ENCODE results near the gene NAALADL1. TPM values are rescaled to one million over a fixed set of nuclear protein-coding genes. Genes with fewer than 3 reads are reported as not detected.

NAALADL1 gene
- total RNA-seq = 11.7 TPM
- polyA plus RNA-seq = 38.1 TPM

- no peak for DNase-seq (ENCODE audit: extremely low spot score)
- no peaks in the 10 kb centered on the region for H3K36me3 ChIP-seq (ENCODE audit: insufficient read depth)
- H3K4me1 ChIP-seq (ENCODE audit: insufficient read depth) = no peaks in the 10 kb centered on the region
- no peak within 1 kb of the TSS for H3K27ac ChIP-seq (ENCODE audit: low read depth)
- 78% methylated on average over 8 of the region's 8 CpGs for WGBS
- no peak within 1 kb of the TSS for H3K4me3 ChIP-seq (ENCODE audit: low read depth, low read length)
These were observed at the start of gene NAALADL1 for GRCh38 chr11:65058419-65059054. NAALADL1 (minus strand) TSS chr11:65058553; CDS start chr11:65058521, 32 bp downstream.

- Histone ChIP-seq H3K36me3 (ENCODE audit: insufficient read depth) (peaks cover 7% of the 10 kb centered on the region), H3K4me3 (ENCODE audit: low read depth, low read length) (no peak overlapping the region), H3K4me1 (ENCODE audit: insufficient read depth) (no peaks in the 10 kb centered on the region), H3K27ac (ENCODE audit: low read depth) (no peak overlapping the region)
- 94% methylated on average over 52 of the region's 52 CpGs for WGBS
- DNase-seq (ENCODE audit: extremely low spot score) = no peak
These were observed 49.6 kb upstream of the NAALADL1 start for GRCh38 chr11:65107751-65108468.

GRCh38 chr11:65107078-65107477 lies 48.7 kb upstream of the NAALADL1 start:
- Histone ChIP-seq H3K36me3 (ENCODE audit: insufficient read depth) (peaks cover 7% of the 10 kb centered on the region), H3K4me3 (ENCODE audit: low read depth, low read length) (no peak overlapping the region), H3K4me1 (ENCODE audit: insufficient read depth) (no peaks in the 10 kb centered on the region), H3K27ac (ENCODE audit: low read depth) (no peak overlapping the region)
- WGBS = 93% methylated on average over 15 of the region's 15 CpGs
- DNase-seq (ENCODE audit: extremely low spot score) = no peak

DNA sequence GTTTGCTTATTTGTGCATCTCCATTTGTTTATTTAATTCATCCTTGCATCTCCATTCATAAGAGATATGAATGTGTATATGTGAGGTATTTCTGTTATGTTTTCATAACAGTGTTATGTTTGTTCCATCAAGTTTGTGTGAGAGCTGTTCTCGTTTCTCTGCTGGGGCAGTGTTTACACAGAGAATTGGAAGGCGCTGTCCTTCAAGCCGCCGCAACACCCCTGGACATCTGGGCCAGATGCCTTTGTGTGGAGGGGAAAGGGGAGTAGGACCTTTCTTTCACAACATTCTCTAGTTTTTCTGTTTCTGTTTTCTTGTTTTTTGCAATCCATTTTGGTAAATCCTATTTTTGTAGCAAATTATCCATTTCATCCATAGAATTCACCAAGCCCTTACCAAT lies 46.3 kb upstream of the NAALADL1 start:
- DNase-seq (ENCODE audit: extremely low spot score) = no peak
- 67% methylated on average over 4 of the region's 4 CpGs for WGBS
- Histone ChIP-seq H3K4me1 (ENCODE audit: insufficient read depth) (no peaks in the 10 kb centered on the region), H3K4me3 (ENCODE audit: low read depth, low read length) (no peak overlapping the region), H3K36me3 (ENCODE audit: insufficient read depth) (peaks cover 7% of the 10 kb centered on the region), H3K27ac (ENCODE audit: low read depth) (no peak overlapping the region)

DNA sequence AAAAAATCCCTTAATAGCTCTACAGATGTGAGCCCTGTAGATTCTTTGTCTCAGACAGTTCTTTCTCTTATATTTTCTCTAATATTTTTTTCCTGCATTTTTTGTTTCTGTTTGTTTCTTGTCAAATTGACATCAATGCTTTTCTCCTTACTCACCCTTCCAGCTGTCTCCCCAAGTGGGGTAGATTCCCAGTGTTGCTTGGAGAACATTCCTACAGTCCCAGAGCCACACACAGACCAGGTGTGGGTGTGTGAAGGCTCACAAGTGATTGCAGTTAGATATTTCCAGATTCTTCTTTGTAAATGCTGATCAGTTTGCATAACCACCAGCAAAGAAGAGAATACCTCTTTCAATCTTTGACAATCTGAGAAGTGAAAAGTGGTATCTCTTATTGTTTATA lies 45.1 kb upstream of the NAALADL1 start:
- DNase-seq (ENCODE audit: extremely low spot score) = no peak
- Histone ChIP-seq H3K27ac (ENCODE audit: low read depth) (no peak overlapping the region), H3K4me1 (ENCODE audit: insufficient read depth) (no peaks in the 10 kb centered on the region), H3K4me3 (ENCODE audit: low read depth, low read length) (no peak overlapping the region), H3K36me3 (ENCODE audit: insufficient read depth) (peaks cover 6% of the 10 kb centered on the region)

GRCh38 chr11:65102142-65103095 lies 44.1 kb upstream of the NAALADL1 start:
- Histone ChIP-seq H3K4me1 (ENCODE audit: insufficient read depth) (no peaks in the 10 kb centered on the region), H3K36me3 (ENCODE audit: insufficient read depth) (peaks cover 3% of the 10 kb centered on the region), H3K27ac (ENCODE audit: low read depth) (no peak overlapping the region), H3K4me3 (ENCODE audit: low read depth, low read length) (no peak overlapping the region)
- 81% methylated on average over 8 of the region's 8 CpGs for WGBS
- DNase-seq (ENCODE audit: extremely low spot score) = no peak

DNA sequence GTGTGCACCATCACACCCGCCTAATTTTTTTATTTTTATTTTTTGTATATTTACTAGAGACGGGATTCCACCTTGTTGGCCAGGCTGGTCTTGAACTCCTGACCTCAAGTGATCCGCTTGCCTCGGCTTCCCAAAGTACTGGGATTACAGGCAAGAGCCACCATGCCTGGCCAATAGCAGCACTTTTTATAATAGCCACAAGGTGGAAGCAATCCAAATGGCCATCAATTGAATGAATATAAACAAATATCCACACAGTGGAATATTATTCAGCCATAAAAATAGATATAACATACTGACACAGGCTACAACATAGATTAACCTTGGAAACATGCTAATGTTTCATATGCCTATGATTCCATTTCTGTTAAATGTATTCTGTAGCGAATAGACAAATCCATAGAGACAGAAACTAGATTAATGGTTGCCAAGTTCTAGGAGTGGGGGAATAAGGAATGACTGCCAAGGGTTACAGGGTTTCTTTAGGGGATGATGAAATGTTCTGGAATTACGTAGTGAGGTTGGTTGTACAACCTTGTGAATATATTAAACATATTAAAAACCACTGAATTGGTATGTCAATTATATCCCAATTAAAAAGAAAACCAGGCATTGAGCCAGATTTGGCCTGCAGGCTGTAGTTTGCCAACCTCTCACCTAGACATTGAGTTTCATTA lies 42.5 kb upstream of the NAALADL1 start:
- H3K4me3 ChIP-seq (ENCODE audit: low read depth, low read length) = no peak overlapping the region
- no peaks in the 10 kb centered on the region for H3K4me1 ChIP-seq (ENCODE audit: insufficient read depth)
- H3K27ac ChIP-seq (ENCODE audit: low read depth) = no peak overlapping the region
- DNase-seq (ENCODE audit: extremely low spot score) = no peak
- H3K36me3 ChIP-seq (ENCODE audit: insufficient read depth) = peaks cover 3% of the 10 kb centered on the region
- 89% methylated on average over 6 of the region's 6 CpGs for WGBS

GRCh38 chr11:65096926-65097325 lies 38.6 kb upstream of the NAALADL1 start:
- Histone ChIP-seq H3K27ac (ENCODE audit: low read depth) (no peak overlapping the region), H3K4me1 (ENCODE audit: insufficient read depth) (no peaks in the 10 kb centered on the region), H3K4me3 (ENCODE audit: low read depth, low read length) (peak overlapping the region; percentile 75), H3K36me3 (ENCODE audit: insufficient read depth) (no peaks in the 10 kb centered on the region)
- 41% methylated on average over 8 of the region's 8 CpGs for WGBS
- DNase-seq (ENCODE audit: extremely low spot score) = no peak

DNA sequence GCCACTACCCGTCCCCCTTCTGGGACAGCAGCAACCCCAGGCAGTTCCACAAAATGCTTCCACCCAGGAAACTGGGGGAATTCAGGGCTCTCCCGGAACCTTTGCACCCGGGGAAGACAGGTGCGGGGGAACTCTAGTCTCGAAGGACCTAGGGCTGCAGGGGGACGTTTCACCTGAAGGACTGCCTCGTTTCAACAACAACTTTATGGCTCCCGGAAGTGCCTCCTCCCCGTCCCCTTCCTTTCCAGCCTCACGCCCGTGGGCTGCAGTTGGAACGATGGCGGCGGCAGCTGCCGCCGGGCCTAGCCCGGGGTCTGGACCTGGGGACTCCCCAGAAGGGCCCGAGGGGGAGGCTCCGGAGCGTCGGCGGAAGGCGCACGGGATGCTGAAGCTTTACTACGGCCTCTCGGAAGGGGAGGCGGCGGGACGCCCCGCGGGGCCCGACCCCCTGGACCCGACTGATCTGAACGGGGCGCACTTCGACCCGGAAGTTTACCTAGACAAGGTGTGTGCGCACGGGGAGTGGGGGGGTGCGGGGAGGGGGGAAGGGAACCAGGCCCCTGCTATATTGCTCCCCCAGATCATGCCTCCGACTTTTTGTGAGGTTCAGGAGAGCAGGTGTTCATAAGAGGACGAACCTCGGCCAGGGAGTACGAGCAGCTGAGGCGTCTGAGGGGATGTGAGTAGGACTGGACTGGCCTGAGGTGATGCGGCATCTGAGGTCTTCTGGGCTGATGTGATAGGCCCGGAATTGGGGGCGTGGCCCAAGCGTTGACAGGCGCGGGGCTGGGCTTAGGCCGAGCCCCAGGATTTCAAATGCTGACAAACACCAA lies 37.8 kb upstream of the NAALADL1 start, which contains the start of gene VPS51:
VPS51 (plus strand) TSS at position 241 of the 833 bp plus-strand sequence; CDS start at position 278, 37 bp downstream.
- Histone ChIP-seq H3K4me3 (ENCODE audit: low read depth, low read length) (peak within 1 kb of the TSS; percentile 75), H3K4me1 (ENCODE audit: insufficient read depth) (no peaks in the 10 kb centered on the region), H3K36me3 (ENCODE audit: insufficient read depth) (no peaks in the 10 kb centered on the region), H3K27ac (ENCODE audit: low read depth) (peak within 1 kb of the TSS; percentile 90)
- peak; percentile 89 for DNase-seq (ENCODE audit: extremely low spot score)
- under 1% methylated on average over 52 of the region's 52 CpGs for WGBS

DNA sequence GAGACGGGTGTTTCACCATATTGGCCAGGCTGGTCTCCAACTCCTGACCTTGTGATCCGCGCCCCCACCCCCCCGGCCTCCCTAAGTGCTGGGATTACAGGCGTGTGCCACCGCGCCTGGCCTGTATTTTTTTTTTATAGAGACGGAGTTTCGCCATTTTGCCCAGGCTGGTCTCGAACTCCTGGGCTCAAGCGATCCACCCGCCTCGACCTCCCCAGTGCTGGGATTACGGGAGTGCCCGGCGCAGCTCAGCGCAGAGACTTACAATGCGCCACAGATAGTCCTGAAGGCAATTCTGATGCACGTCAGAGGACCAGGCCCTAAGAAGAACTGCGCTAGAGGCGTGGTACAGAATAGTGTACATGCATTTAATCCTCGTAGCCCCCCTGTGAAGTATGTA lies 37.1 kb upstream of the NAALADL1 start:
- no peaks in the 10 kb centered on the region for H3K4me1 ChIP-seq (ENCODE audit: insufficient read depth)
- H3K36me3 ChIP-seq (ENCODE audit: insufficient read depth) = no peaks in the 10 kb centered on the region
- no peak overlapping the region for H3K4me3 ChIP-seq (ENCODE audit: low read depth, low read length)
- WGBS = 73% methylated on average over 22 of the region's 22 CpGs
- H3K27ac ChIP-seq (ENCODE audit: low read depth) = no peak overlapping the region
- DNase-seq (ENCODE audit: extremely low spot score) = no peak

GRCh38 chr11:65090628-65091027 lies 32.3 kb upstream of the NAALADL1 start:
- Histone ChIP-seq H3K4me1 (ENCODE audit: insufficient read depth) (no peaks in the 10 kb centered on the region), H3K27ac (ENCODE audit: low read depth) (no peak overlapping the region), H3K36me3 (ENCODE audit: insufficient read depth) (peaks cover 5% of the 10 kb centered on the region), H3K4me3 (ENCODE audit: low read depth, low read length) (no peak overlapping the region)
- 91% methylated on average over 4 of the region's 4 CpGs for WGBS
- no peak for DNase-seq (ENCODE audit: extremely low spot score)

GRCh38 chr11:65089621-65090020 lies 31.3 kb upstream of the NAALADL1 start:
- no peak for DNase-seq (ENCODE audit: extremely low spot score)
- H3K27ac ChIP-seq (ENCODE audit: low read depth) = no peak overlapping the region
- 92% methylated on average over 4 of the region's 4 CpGs for WGBS
- H3K4me1 ChIP-seq (ENCODE audit: insufficient read depth) = no peaks in the 10 kb centered on the region
- H3K4me3 ChIP-seq (ENCODE audit: low read depth, low read length) = no peak overlapping the region
- peaks cover 5% of the 10 kb centered on the region for H3K36me3 ChIP-seq (ENCODE audit: insufficient read depth)
